Right cardiac atrium (tissue), 5 donors: ENCODE measurements around the gene AQP6. TPM values are rescaled to one million over a fixed set of nuclear protein-coding genes. Genes with fewer than 3 reads are reported as not detected.
A peak's percentile ranks its signal among the peaks of the same experiment; 100 is the strongest.

Experiments used
- ATAC-seq, 2 donors: fragments of 200-7000 bp; cut with Tn5 transposase; one replicate each; pipeline versions ENCODE4 v1.8.0 to v1.9.1; 2020; ENCODE audit warnings: moderate library complexity in 2 of 2, mild to moderate bottlenecking in 1 of 2
- DNase-seq, 3 donors: peaks; one replicate each; pipeline ENCODE4 v3.0.0-alpha.2; 2020
- H3K27ac ChIP-seq: one replicate; pipeline ENCODE4 v1.5.1; 2013; ENCODE audit warnings: mild to moderate bottlenecking, low read length, control low read depth, moderate library complexity
- H3K27me3 ChIP-seq: one replicate; pipeline ENCODE4 v1.6.1; 2013; ENCODE audit not compliant: control insufficient read depth, insufficient read depth
- H3K4me1 ChIP-seq: one replicate; pipeline ENCODE4 v1.6.1; 2013; ENCODE audit warnings: low read length; ENCODE audit not compliant: control insufficient read depth, insufficient read depth
- H3K4me3 ChIP-seq: one replicate; pipeline ENCODE4 v1.5.1; 2013; ENCODE audit warnings: low read length, control low read depth
- H3K9me3 ChIP-seq: one replicate; pipeline ENCODE4 v1.6.1; 2013; ENCODE audit warnings: low read length; ENCODE audit not compliant: control insufficient read depth
- WGBS: extraction: QIAGEN DNeasy Blood & Tissue Kit; methylation state at CpG from one replicate; pipeline ENCODE4 v1.1.7; 2013; 5-methylcytosine and 5-hydroxymethylcytosine counted together
- intact Hi-C, 4 donors: fragments of 100-400 bp; cut with DNase I; formaldehyde crosslinking; loops; one replicate each; pipeline versions ENCODE4 v1.11.0 to v1.14.0; 2022 to 2023
- polyA plus RNA-seq: library from polyadenylated mRNA; stranded (reverse); fragments of 200-250 nt; gene quantifications from one replicate; pipeline ENCODE4 v1.2.3, GENCODE V29; 2013
- total RNA-seq, 4 donors: library from RNA; stranded (reverse); fragmentation: NEBNext Ultra II Directional; extraction: Animal tissue kit (Norgen Biotek cat#: 25700); gene quantifications; one replicate each; pipeline ENCODE4 v1.2.1, GENCODE V29; 2021
- donor health status: healthy with polysubstance abuse.
- donor health status: DM: no; HTN: yes; CAD: no.
- donor health status: DM: no; HTN: no; CAD: no.
- donor health status: DM: no; HTN: yes; CAD: no; lungs with severe emphysema.
- donor health status: DM: yes; HTN: yes; CAD: no.

AQP6 gene
- total and polyA plus RNA-seq, 5 donors, result 0.15 to 0.32 (median 0.21) TPM; not detected in 1

DNA sequence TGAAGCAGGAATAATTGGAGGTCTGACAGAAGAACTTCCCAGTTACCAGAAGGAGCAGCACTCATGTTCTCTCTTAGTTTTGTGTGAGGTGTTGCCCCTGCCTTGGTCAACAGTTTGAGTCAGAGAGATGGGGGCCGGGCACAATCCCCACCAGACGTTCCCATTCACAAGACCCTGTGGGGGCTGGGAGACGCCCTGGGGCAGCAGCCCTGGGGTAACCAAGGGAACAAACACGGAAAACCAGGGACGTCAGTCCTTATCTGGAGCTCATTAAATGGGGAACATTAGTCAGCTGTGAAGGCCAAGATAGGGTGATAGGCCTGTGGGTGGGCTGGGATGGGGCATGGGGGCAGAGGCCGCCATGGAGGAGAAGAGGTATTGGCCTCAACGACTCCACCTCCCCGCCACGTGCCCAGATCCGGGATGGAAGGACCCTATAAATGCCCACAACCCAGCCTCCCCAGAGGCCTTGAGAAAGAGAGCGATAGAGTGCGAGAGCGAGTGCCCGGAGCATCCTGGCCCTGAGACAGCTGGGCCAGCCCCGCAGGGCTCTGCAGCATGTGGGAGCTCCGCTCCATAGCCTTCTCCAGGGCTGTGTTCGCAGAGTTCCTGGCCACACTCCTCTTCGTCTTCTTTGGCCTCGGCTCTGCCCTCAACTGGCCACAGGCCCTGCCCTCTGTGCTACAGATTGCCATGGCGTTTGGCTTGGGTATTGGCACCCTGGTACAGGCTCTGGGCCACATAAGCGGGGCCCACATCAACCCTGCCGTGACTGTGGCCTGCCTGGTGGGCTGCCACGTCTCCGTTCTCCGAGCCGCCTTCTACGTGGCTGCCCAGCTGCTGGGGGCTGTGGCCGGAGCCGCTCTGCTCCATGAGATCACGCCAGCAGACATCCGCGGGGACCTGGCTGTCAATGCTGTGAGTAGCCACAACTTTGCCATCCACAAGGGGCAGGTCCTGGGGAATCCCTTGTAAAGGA lies 22.2 kb upstream of the AQP6 start, which contains the start of gene AQP2:
TSS of gene AQP2 (plus strand) at position 465 of the 979 bp plus-strand sequence. CDS start at position 559, 94 bp downstream.
- intact Hi-C loops, result loop anchor here in 1 of 4 donors (10.0 kb wide), 1 partner anchor 76 kb away; no protein-coding TSS in a partner anchor
- no peak within 1 kb of the TSS for H3K27ac ChIP-seq
- H3K4me3 ChIP-seq, result no peak within 1 kb of the TSS
- WGBS, result 82% methylated on average over 32 of the region's 32 CpGs
- no peak for DNase-seq
- no peaks in the 10 kb centered on the region for H3K4me1 ChIP-seq
- peak in 1 of 2 donors; percentile 9 for ATAC-seq
- H3K27me3 ChIP-seq, result no peaks in the 10 kb centered on the region
- no peaks in the 10 kb centered on the region for H3K9me3 ChIP-seq

DNA sequence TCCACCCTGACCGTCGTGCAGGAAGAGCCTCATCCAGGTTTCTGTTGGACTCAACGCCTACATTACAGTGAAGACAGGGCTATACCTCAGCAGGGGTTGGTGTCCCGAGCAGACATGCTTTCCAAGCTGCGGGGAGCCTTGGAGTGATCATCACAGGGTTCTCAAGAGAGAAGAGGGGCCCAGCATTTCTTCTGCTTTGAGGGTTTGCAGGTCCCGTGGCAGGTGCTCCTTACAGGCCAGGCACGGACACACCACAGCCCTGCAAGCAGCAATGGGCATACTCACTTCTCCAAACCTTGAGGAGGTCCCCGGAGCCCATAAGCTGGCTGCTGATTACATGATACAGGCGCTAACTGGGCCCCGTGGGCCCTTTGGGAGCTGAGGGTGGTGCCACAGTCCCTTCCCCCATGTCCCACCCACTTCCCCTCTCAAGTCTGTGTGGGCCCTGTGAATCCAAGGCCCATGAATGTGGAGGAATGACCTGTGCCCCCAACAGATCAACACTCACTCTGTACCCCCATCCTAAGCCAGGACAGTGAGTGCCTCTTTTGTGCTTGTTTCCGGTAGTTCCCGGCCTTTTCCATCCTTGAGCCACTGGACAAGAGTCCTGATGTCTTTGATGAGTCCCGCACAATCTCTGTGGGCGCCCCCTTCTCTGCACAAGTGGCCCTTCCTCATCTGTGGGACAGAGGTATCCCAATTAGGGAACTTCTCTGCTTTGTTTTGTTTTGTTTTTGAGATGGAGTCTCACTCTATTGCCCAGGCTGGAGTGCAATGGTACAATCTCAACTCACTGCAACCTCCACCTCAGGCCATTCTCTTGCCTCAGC lies 21.1 kb upstream of the AQP6 start:
- H3K4me3 ChIP-seq, result no peak overlapping the region
- 82% methylated on average over 14 of the region's 14 CpGs for WGBS
- no peaks in the 10 kb centered on the region for H3K9me3 ChIP-seq
- intact Hi-C loops, result loop anchor here in 1 of 4 donors (10.0 kb wide), 1 partner anchor 77 kb away; no protein-coding TSS in a partner anchor
- no peaks in the 10 kb centered on the region for H3K27me3 ChIP-seq
- no peak for DNase-seq
- no peaks in the 10 kb centered on the region for H3K4me1 ChIP-seq
- ATAC-seq, result no peak
- no peak overlapping the region for H3K27ac ChIP-seq

GRCh38 chr12:49952391-49953055 lies 20.2 kb upstream of the AQP6 start:
- Histone ChIP-seq H3K27me3 (no peaks in the 10 kb centered on the region), H3K27ac (no peak overlapping the region), H3K4me1 (no peaks in the 10 kb centered on the region), H3K9me3 (no peaks in the 10 kb centered on the region), H3K4me3 (no peak overlapping the region)
- intact Hi-C loops, result loop anchor here in 1 of 4 donors (10.0 kb wide), 1 partner anchor 78 kb away; no protein-coding TSS in a partner anchor
- ATAC-seq, result no peak
- WGBS, result 89% methylated on average over 1 of the region's 1 CpG
- DNase-seq, result no peak

- no peaks in the 10 kb centered on the region for H3K9me3 ChIP-seq
- no peak overlapping the region for H3K27ac ChIP-seq
- WGBS, result 87% methylated on average over 4 of the region's 4 CpGs
- H3K4me3 ChIP-seq, result no peak overlapping the region
- intact Hi-C loops, result loop anchor here in 1 of 4 donors (10.0 kb wide), 1 partner anchor 78 kb away; no protein-coding TSS in a partner anchor
- no peaks in the 10 kb centered on the region for H3K27me3 ChIP-seq
- H3K4me1 ChIP-seq, result no peaks in the 10 kb centered on the region
- ATAC-seq (no peak), DNase-seq (no peak)
Measured at GRCh38 chr12:49953151-49953550, 19.6 kb upstream of the AQP6 start.

DNA sequence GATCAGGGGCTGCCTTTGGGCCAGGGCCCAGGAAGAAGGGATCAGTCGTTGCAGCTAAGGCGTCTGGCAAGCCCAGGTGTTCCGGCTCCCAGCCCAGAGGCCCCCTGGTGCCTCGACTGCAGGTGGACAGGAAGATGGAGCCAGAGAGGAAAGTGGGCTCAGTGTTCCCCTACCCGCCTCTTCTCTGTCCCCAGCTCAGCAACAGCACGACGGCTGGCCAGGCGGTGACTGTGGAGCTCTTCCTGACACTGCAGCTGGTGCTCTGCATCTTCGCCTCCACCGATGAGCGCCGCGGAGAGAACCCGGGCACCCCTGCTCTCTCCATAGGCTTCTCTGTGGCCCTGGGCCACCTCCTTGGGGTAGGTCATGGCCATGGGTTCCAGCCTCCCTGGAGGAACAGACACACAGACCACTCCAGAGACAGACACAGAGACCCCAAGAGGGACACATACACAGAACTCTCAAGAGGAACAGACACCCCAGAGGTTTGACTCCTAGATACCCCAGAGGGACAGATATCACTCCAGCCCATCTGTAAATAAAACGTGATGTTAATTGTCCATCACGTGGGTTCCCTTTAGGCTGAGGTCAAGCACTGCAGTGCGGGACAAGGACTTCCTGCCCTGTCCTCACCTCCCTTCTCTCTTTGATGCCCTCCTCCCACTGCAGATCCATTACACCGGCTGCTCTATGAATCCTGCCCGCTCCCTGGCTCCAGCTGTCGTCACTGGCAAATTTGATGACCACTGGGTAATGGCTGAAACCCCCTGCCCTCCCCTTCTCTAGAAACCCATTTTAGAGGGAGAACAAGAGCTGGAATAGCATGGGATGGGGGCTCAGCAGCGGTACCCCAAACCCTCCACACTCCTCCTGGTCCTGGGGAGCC lies 18.5 kb upstream of the AQP6 start:
- DNase-seq, result no peak
- ATAC-seq, result no peak
- intact Hi-C loops, result loop anchor here in 1 of 4 donors (10.0 kb wide), 1 partner anchor 79 kb away; no protein-coding TSS in a partner anchor
- Histone ChIP-seq H3K4me3 (no peak overlapping the region), H3K4me1 (no peaks in the 10 kb centered on the region), H3K27ac (no peak overlapping the region), H3K27me3 (no peaks in the 10 kb centered on the region), H3K9me3 (no peaks in the 10 kb centered on the region)
- WGBS, result 76% methylated on average over 21 of the region's 21 CpGs

DNA sequence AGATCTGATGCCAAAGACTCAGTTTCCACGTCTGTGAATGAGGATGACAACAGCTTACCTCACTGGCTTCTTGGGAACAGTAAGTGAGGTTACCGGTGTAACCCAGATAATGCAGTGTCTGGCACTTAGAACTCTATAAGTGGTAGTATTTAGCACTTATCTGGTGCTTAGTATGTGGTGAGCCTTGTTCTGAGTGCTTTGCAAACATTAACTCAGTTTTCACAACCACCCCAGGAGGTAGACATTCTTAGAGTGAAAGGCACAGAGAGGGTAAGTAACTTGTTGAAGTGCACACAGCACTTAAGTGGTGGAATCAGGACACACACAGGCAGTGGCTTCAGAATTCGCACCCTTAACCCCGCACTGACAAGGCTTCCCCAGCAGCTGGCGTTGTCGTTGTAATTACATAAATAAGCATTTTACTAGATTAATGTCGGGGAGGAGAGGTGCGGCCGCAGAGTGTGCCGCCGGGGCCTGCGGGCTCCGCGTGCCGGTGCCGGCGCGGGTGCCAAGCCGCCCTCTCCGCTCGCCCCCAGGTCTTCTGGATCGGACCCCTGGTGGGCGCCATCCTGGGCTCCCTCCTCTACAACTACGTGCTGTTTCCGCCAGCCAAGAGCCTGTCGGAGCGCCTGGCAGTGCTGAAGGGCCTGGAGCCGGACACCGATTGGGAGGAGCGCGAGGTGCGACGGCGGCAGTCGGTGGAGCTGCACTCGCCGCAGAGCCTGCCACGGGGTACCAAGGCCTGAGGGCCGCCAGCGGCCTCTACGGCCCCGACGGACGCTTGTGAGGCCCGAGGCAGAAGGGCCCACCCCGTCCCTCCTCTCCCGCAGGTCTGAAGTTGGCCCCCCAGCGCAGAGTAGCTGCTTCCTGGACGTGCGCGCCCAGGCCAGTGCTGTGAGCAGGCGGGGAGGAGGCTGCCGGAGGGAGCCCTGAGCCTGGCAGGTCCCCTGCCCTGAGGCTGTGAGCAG lies 17.6 kb upstream of the AQP6 start:
- 29% methylated on average over 53 of the region's 53 CpGs for WGBS
- peak in 1 of 3 donors; percentile 75 for DNase-seq
- intact Hi-C loops, result loop anchor here in 1 of 4 donors (10.0 kb wide), 1 partner anchor 80 kb away; no protein-coding TSS in a partner anchor

GRCh38 chr12:49955899-49956662 lies 16.7 kb upstream of the AQP6 start:
- intact Hi-C loops, result loop anchor here in 1 of 4 donors (10.0 kb wide), 1 partner anchor 81 kb away; no protein-coding TSS in a partner anchor
- no peaks in the 10 kb centered on the region for H3K9me3 ChIP-seq

More for the DNA sequence above, 17.6 kb upstream of the AQP6 start:
- Histone ChIP-seq H3K27me3 (no peaks in the 10 kb centered on the region), H3K27ac (no peak overlapping the region), H3K4me3 (no peak overlapping the region), H3K4me1 (no peaks in the 10 kb centered on the region), H3K9me3 (no peaks in the 10 kb centered on the region)
- ATAC-seq, result peak in 1 of 2 donors; percentile 5

DNA sequence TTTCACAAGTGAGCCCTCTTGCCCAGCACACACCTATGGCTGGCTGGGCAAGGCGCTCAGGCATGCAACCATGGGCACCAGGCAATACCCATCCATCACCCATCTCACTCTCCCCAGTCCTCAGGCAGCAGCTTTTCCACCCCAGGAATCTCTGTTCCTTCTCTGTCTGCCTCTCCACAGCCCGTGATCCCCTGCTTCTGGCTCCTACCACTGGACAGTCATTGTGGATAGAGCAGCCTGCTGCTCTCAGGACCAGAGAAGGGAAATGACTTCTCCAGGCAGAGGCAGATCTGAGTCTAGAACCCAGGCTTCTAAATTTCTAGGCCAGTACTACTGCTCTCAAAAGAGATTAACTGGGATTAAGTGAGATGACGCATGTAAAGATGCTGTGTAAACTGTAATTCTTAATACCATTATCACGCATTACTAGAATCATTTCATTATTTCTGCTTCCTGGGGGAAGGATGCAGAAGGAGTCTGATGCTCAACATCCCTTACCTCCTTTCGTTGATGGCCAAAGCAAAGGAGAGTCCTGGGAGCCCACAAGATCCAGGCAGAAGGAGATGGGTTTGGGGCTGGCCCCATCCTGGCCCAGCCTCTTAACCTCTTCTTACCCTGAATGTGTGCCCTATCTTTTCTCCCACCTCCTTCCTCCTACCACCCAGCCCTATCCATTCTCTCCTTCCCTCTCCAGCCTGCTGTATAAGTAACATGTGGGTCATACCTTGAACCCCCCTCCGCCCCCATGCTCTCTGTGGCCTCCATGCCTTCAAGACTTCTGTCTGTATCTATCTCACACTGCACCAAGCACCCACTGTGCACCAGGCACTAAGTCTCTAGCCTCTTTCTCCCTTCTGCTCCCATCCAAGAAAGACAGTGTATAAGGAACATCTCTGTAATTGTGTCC lies 15.8 kb upstream of the AQP6 start:
- ATAC-seq, result no peak
- intact Hi-C loops, result loop anchor here in 1 of 4 donors (10.0 kb wide), 1 partner anchor 82 kb away; no protein-coding TSS in a partner anchor
- no peak overlapping the region for H3K27ac ChIP-seq
- WGBS, result 88% methylated on average over 6 of the region's 6 CpGs
- no peaks in the 10 kb centered on the region for H3K4me1 ChIP-seq
- no peaks in the 10 kb centered on the region for H3K27me3 ChIP-seq
- H3K9me3 ChIP-seq, result no peaks in the 10 kb centered on the region
- H3K4me3 ChIP-seq, result no peak overlapping the region
- no peak for DNase-seq

More at GRCh38 chr12:49955899-49956662, 16.7 kb upstream of the AQP6 start:
- WGBS, result 63% methylated on average over 13 of the region's 13 CpGs
- Histone ChIP-seq H3K27ac (no peak overlapping the region), H3K27me3 (no peaks in the 10 kb centered on the region), H3K4me3 (no peak overlapping the region), H3K4me1 (no peaks in the 10 kb centered on the region)
- no peak for DNase-seq
- no peak for ATAC-seq
